Right atrium auricular region (tissue), 2 donors: ENCODE measurements around the gene IGFL3. TPM values are rescaled to one million over a fixed set of nuclear protein-coding genes. Genes with fewer than 3 reads are reported as not detected.

Source experiments
- total RNA-seq, 2 donors: library from RNA; depleted of rRNA; stranded (reverse); fragments of >200 nt; gene quantifications; one replicate each; pipeline ENCODE4 v1.1.0, GENCODE V29; 2016

IGFL3 gene
- total RNA-seq, 2 donors from 2014 or later = not detected

Other genes starting within 250 kb of the IGFL3 start
- 10 to 100 TPM; 24.2 to 30.5 TPM for gene IRF2BP1, start 238.5 kb downstream of the IGFL3 start, total RNA-seq
- 1 to 10 TPM; 6.0 to 7.2 TPM for gene MYPOP, start 222.1 kb downstream of the IGFL3 start, total RNA-seq
- not detected for gene NANOS2, start 209.9 kb downstream of the IGFL3 start, total RNA-seq
- gene NOVA2, start 150.8 kb downstream of the IGFL3 start, total RNA-seq = 1 to 10 TPM; 1.5 to 3.9 TPM
- gene CCDC61, start 129.2 kb downstream of the IGFL3 start, total RNA-seq = 1 to 10 TPM; 5.3 to 7.8 TPM
- gene PGLYRP1, start 101.6 kb downstream of the IGFL3 start, total RNA-seq = not detected
- not detected for gene IGFL4, start 83.7 kb downstream of the IGFL3 start, total RNA-seq
- 1 to 10 TPM in 1 of 2 donors, not detected in 1; 1.8 TPM for gene IGFL2, start 23.6 kb upstream of the IGFL3 start, total RNA-seq
- gene IGFL1, start 105.1 kb upstream of the IGFL3 start, total RNA-seq = not detected
- 100 to 1,000 TPM in 1 of 2 donors, 10 to 100 TPM in 1; 73.1 to 123 TPM for gene HIF3A, start 172.4 kb upstream of the IGFL3 start, total RNA-seq
- gene PPP5C, start 222.4 kb upstream of the IGFL3 start, total RNA-seq = 10 to 100 TPM; 59.1 to 84.3 TPM